Ascending aorta (tissue), 2 donors: Measurements from ENCODE around the gene SH3RF3. TPM values are rescaled to one million over a fixed set of nuclear protein-coding genes. Genes with fewer than 3 reads are reported as not detected.
A peak's percentile ranks its signal among the peaks of the same experiment; 100 is the strongest.

Source experiments
- DNase-seq, 2 donors: peaks; one replicate each; pipeline ENCODE4 v3.0.0-alpha.2; 2019; ENCODE audit warnings: low spot score in 2 of 2
- H3K27ac ChIP-seq, 2 donors: fragments of 200-600 bp; sonication (generic); one replicate each; pipeline ENCODE4 v1.5.1; 2016 to 2017; ENCODE audit warnings: mild to moderate bottlenecking in 1 of 2
- H3K27me3 ChIP-seq: fragments of 200-600 bp; sonication (generic); one replicate; pipeline ENCODE4 v1.5.1; 2017
- H3K36me3 ChIP-seq, 2 donors: fragments of 200-600 bp; sonication (generic); one replicate each; pipeline ENCODE4 v1.5.1; 2016
- H3K4me1 ChIP-seq, 2 donors: fragments of 200-600 bp; sonication (generic); one replicate each; pipeline ENCODE4 v1.5.1; 2016 to 2017; ENCODE audit warnings: mild to moderate bottlenecking in 1 of 2
- H3K4me3 ChIP-seq, 2 donors: fragments of 200-600 bp; sonication (generic); one replicate each; pipeline ENCODE4 v1.5.1; 2016 to 2017; ENCODE audit warnings: mild to moderate bottlenecking in 1 of 2
- H3K9me3 ChIP-seq, 2 donors: fragments of 200-600 bp; sonication (generic); one replicate each; pipeline ENCODE4 v1.5.1; 2016
- CTCF ChIP-seq, 3 experiments: fragments of 200-600 bp in 2 of 3; fragments of 450-650 bp in 1 of 3; sonication (generic) in 2 of 3; IDR thresholded peaks; one replicate each; pipeline ENCODE4 v1.5.1; 2016 to 2019; ENCODE audit warnings: antibody characterized with exemption in 3 of 3, mild to moderate bottlenecking in 1 of 3, moderate library complexity in 1 of 3
- intact Hi-C: fragments of 100-400 bp; cut with DNase I; formaldehyde crosslinking; loops from one replicate; pipeline ENCODE4 v1.15.1; 2023
- total RNA-seq: library from RNA; depleted of rRNA; stranded (reverse); fragments of >200 nt; gene quantifications from one replicate; pipeline ENCODE4 v1.1.0, GENCODE V29; 2016

SH3RF3 gene
- total RNA-seq, 1 donor from 2014 or later, result 53.5 TPM

- Histone ChIP-seq H3K9me3 (no peaks in the 10 kb centered on the region), H3K27me3 (no peaks in the 10 kb centered on the region), H3K27ac (no peak overlapping the region), H3K4me1 (peaks cover 6 to 29% of the 10 kb centered on the region in 2 donors), H3K36me3 (no peaks in the 10 kb centered on the region), H3K4me3 (no peak overlapping the region)
- no peak for DNase-seq
- intact Hi-C loops, result no loop called here
- no peak for TF ChIP-seq CTCF (IDR thresholded peaks at IDR 0.05)
Observed at GRCh38 chr2:109472974-109473373, 344.0 kb downstream of the SH3RF3 start.

GRCh38 chr2:109473616-109474318 is 344.8 kb downstream of the SH3RF3 start:
- no peak overlapping the region for H3K27ac ChIP-seq
- no peak for TF ChIP-seq CTCF (IDR thresholded peaks at IDR 0.05)
- intact Hi-C loops, result no loop called here
- peaks cover 6 to 29% of the 10 kb centered on the region in 2 donors for H3K4me1 ChIP-seq
- no peak for DNase-seq
- H3K4me3 ChIP-seq, result no peak overlapping the region
- no peaks in the 10 kb centered on the region for H3K36me3 ChIP-seq
- no peaks in the 10 kb centered on the region for H3K9me3 ChIP-seq
- no peaks in the 10 kb centered on the region for H3K27me3 ChIP-seq

GRCh38 chr2:109474319-109474825 is 345.4 kb downstream of the SH3RF3 start:
- Histone ChIP-seq H3K36me3 (no peaks in the 10 kb centered on the region), H3K4me3 (no peak overlapping the region), H3K9me3 (no peaks in the 10 kb centered on the region), H3K27me3 (no peaks in the 10 kb centered on the region), H3K4me1 (peaks cover 6 to 29% of the 10 kb centered on the region in 2 donors), H3K27ac (no peak overlapping the region)
- TF ChIP-seq CTCF (IDR thresholded peaks at IDR 0.05), result no peak
- intact Hi-C loops, result no loop called here
- DNase-seq, result no peak

GRCh38 chr2:109475531-109476210 is 346.7 kb downstream of the SH3RF3 start:
- peak overlapping the region in 1 of 2 donors; percentile 40 for H3K27ac ChIP-seq
- no peaks in the 10 kb centered on the region for H3K9me3 ChIP-seq
- no peak for TF ChIP-seq CTCF (IDR thresholded peaks at IDR 0.05)
- H3K27me3 ChIP-seq, result no peaks in the 10 kb centered on the region
- H3K4me1 ChIP-seq, result peaks cover 2 to 25% of the 10 kb centered on the region in 2 donors
- intact Hi-C loops, result no loop called here
- no peaks in the 10 kb centered on the region for H3K36me3 ChIP-seq
- H3K4me3 ChIP-seq, result no peak overlapping the region
- no peak for DNase-seq

- intact Hi-C loops, result no loop called here
- no peak for DNase-seq
- Histone ChIP-seq H3K27me3 (no peaks in the 10 kb centered on the region), H3K4me1 (peaks cover 5 to 33% of the 10 kb centered on the region in 2 donors), H3K36me3 (no peaks in the 10 kb centered on the region), H3K9me3 (no peaks in the 10 kb centered on the region), H3K4me3 (no peak overlapping the region), H3K27ac (no peak overlapping the region)
- no peak for TF ChIP-seq CTCF (IDR thresholded peaks at IDR 0.05)
Observed at GRCh38 chr2:109476641-109477441, 347.8 kb downstream of the SH3RF3 start.
